Left kidney (tissue), 2 donors: Measurements from ENCODE around the gene RPL21. TPM values are rescaled to one million over a fixed set of nuclear protein-coding genes. Genes with fewer than 3 reads are reported as not detected.

Experiments used
- DNase-seq: peaks from one replicate; pipeline ENCODE4 v3.0.0-alpha.2; 2013
- polyA plus RNA-seq: library from polyadenylated mRNA; unstranded; fragments of 120-200 nt; gene quantifications from one replicate; pipeline ENCODE4 v1.2.1, GENCODE V29; 2013; ENCODE audit not compliant: insufficient read length

RPL21 gene
- polyA plus RNA-seq, 1 donor: 844 TPM

DNA sequence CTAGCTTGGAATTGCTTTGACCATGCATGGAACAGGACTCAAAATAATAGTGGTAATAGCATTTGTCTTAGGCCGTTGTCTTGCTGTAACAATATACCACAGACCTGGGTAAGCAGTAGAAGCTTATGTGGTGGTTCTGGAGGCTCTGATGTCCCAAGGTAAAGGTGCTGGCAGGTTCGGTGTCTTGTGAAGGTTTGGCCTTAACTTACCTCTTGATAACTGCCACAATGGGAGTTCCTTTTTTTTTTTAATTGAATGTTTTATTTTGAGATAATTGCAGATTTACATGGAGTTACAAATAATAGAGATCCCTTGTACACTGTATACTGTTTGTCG lies 5.8 kb downstream of the RPL21 start:
- no peak for DNase-seq

DNA sequence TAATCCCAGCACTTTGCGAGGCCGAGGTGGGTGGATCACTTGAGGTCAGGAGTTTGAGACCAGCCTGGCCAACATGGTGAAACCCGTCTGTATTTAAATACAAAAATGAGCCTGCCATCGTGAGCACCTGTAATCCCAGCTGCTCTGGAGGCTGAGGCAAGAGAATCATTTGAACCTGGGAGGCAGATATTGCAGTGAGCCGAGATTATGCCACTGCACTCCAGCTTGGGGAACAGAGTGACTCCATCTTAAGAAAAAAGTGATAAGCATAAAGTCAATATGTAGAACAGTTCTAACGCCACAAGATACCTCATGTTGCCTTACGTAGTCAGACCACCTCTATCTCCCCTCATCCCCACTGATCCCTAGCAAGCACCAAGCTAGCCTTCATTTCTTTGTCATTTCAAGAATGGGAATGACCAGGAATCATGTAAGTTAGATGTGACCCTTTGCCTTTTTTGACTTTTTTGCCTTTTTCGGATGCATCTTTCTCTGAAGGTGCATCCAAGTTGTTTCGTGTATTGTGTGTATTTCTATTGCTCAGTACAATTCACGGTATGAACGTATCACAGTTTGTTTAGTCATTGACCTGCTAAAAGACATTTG lies 6.4 kb downstream of the RPL21 start:
- no peak for DNase-seq

DNA sequence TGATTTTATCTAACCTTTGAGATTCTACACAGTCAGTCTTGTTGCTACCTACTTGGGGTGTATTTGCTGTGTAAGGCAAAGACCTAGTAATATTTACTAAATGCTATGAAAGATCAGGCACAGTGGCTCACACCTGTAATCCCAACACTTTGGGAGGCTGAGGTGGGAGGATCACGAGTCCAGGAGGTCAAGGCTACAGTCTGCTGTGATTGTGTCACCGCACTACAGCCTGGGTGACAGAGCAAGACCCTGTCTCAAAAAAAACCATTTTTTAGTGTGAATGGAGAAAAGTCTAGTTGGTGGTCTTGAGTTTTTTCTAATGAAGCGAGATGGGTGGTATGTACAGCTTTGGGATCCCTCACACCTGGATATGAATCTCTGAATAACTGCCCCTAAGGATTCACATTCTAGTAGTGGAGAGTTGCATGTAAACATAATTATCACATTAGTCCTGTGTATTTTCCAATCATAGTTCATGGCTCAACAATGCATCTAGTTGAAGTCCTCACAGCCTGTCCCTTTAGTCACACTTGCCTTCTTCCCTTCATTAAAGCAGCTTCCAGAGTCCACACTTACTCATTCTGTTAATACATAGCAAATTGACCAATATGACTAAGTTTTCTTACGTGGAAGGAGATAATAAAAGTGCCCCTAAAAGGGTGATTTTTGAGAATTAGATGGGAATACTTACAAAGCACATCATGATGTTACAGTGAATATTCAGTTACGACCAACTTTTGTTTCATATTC lies 7.5 kb downstream of the RPL21 start:
- no peak for DNase-seq

DNA sequence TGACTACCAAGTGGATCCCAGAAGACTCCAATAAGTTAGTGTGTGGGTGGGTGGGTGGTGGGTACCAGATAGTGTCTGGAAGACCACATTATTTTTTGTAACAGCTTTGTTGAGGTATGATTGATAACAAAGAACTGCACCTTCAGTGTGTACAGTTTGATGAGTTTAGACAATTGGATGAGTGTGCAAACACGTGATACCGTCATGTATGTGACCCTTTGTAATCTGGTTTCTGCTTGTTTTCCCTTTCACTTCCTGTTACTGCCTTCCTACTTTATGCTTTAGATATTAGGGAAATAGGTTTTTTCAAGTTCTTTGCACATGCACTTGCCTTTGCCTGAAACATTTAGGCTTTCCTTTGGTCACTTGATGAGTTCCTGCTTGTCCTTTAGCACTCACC lies 8.5 kb downstream of the RPL21 start:
- no peak for DNase-seq

DNA sequence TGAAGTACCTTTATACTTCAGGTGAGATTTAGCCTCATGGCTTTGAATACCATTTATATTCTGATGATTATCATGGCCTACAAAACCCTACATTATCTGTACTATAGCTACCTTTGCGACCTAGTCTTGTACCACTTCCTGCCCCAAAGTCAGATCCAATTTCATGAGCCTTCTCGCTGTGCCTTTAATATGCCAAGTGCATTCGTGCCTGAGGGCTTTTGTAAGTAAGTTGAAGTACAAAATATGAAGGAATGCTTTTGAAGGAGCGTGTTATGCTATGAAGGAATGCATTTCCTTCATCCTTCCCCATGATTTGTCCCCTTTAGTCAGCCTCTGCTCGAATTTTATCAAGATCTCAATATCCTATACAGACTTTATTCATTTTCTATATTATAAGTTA lies 10.0 kb downstream of the RPL21 start:
- DNase-seq: no peak

DNA sequence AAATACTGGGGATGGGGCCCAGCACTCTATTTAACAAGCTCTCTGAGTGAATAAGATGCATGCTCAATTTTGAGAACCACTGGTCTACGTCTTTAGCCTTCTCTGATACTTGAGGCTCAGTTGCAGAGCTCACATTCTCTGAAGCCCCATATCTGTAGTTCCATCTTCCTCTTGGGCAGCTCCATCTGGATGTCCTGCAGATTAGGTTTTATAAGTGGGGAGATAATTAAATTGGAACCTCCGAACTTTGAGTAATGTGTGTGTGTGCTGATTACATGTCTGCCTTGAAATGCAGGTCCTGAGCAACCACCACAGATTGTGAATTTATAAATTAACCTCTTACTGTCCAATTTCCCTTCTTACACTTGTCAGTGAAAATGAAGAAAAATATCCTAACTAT lies 12.1 kb downstream of the RPL21 start:
- no peak for DNase-seq

DNA sequence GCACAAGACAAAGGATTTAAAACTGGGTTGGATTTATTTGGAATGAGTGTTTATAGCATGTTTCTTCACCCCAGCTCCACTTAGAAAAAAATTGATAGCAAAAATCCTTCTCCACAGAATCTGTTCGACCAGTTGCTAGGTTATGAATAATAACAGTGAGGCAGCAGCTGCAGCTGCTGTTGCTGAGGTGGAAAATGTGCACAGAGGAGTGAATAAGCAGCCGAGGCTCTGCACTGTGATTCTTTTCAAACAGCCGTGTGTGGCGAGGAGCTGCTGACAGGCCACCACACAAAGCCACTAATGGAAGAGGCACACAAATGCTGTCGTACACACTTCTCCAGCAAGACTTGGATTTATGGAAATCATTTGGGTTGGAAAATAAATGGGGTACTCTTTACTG lies 12.8 kb downstream of the RPL21 start:
- DNase-seq: no peak

DNA sequence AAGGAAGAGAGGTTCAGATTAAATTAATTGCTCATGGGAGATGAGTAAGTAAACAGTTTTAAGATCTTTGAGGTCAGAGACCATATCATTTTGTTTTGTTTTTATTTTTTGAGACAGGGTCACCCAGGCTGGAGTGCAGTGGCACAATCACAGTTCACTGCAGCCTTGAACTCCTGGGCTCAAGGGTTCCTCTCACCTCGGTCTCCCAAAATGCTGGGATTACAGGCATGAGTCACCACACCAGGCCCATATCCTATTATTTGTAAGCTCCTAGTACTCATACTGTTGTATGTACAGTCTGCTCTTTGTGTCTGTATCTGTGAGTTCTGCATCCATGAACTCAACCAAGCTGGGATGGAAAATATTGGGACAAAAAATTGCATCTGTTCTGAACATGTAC lies 13.3 kb downstream of the RPL21 start:
- no peak for DNase-seq

DNA sequence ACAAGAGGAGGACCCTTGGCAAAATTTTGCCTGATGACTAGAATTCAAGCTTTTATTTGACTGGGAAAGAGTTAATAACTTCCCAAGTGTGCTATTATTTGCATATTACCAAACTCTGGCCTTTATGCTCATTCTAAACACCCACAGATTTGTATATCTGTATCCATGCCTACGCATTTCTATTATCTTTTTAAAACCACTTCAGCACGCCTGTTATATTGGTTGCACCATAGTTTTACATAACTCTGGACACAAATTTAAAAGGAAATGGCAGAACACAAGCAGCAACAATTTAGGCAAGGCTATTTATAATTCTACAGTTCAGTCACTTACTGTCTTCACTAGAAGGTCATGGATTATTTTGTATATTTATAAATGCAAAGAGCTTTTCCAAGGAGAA lies 15.6 kb downstream of the RPL21 start:
- DNase-seq: no peak

DNA sequence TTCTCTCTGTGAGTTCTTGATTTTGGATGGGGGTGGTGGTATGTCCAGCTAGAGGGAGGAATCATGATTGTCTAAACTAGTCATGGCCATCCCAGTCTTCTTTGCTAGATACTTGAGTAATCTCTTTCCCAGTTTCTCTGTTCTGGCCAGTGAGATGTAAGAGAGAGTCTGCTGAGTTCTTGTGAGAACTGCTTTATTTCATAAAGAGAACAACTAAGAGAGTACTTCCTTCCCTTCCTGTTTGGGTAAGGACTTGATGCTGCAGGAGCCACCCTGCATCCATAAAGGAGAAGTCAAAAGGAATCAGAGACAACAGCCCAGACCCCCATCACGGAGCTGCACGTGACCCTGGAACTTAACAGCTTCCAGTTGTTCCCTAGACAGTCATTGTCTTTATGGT lies 16.2 kb downstream of the RPL21 start:
- DNase-seq: no peak

DNA sequence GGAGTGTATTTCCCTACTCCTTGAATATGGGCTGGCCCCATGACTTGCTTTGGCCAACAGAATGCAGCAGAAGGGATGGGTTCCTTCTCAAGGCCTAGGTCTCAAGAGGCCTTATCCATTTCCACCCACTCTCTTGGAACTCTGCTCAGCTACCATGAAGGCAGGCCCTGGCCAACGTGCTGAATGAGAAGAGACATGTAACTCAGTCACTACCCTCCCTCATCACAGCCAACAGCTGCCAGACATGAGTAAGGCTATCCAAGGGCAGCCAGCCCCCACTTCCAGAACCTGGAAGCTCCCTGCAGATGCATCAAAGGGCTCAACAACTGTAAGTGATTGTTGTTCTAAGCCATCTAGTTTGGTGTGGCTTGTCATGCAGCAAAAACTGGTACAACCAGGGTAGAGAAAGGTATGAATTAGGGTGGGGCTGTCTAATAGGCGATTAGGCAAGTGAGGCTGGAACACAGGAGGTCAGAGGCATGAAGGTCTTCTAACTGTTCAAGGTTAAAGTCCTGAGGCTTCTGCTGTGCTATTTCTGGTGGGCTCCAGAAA lies 17.8 kb downstream of the RPL21 start:
- DNase-seq: no peak

DNA sequence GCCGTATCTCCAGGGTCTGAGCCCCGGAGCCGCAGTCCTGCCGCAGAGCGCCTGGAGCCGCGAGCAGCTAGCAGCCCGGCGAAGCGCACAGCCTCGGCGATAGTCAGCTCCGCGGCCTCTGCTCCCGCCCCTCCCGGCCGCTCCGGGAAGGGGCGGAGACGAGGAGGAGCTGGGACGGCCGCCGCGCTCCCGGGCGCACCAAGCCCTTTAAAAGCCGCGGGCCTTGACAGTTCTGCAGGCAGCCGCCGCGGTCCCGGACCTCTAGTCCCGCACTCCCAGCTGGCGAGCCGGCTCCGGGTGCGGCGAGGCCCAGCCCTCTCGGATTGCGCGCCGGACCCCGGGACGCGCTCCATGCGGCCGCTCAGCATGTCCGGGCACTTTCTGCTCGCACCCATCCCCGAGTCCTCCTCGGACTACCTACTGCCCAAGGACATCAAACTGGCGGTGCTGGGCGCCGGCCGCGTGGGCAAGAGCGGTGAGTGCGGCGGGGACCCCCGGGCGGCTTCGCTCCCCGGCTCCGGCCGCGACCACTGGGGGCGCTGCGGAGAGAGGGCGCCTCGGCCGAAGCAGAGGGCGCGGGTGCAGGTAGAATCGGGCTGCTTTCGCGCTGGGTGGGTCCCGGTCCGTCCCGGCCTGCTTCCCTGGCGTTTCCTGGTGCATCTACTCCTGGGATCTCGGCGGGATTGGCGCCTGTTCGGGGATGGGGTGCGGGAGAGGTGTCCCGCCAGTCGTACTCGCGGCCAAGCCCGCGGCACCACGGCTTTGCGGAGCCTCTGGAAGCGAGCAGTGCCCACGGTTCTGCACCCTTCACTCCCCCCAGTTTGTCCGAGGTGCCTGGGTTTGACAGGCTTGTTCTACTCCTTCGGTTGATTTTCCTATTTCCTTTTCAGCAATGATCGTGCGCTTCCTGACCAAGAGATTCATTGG lies 19.5 kb downstream of the RPL21 start, which contains the start of gene RASL11A:
Gene RASL11A, plus strand, starts transcription at position 237 of the 927 bp plus-strand sequence. Its CDS starts 115 bp downstream, at position 352.
- DNase-seq: peak; percentile 79

DNA sequence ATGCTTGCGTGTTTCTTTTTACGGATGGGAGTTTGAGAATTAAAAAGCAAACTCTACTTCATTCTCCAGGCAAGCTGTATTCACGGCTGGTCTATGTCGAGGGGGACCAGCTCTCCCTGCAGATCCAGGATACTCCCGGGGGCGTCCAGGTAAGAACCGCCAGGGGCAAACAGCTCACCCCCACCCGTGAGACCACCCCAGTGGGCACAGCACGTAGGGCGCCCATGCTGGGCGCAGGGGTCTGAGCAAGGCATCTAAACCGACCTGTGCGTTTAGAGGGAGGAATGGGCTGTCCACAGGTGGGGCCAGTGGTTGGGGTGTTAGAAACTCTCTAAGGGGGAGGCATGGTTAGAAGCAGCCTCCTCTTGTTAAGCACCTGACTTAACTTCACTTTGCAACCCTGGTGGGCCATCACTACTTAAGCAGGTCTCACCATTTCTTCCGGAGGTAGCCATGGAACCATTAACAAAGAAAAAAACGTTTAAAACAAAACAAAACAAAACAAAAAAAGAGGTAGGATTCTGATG lies 20.3 kb downstream of the RPL21 start:
- DNase-seq: no peak

DNA sequence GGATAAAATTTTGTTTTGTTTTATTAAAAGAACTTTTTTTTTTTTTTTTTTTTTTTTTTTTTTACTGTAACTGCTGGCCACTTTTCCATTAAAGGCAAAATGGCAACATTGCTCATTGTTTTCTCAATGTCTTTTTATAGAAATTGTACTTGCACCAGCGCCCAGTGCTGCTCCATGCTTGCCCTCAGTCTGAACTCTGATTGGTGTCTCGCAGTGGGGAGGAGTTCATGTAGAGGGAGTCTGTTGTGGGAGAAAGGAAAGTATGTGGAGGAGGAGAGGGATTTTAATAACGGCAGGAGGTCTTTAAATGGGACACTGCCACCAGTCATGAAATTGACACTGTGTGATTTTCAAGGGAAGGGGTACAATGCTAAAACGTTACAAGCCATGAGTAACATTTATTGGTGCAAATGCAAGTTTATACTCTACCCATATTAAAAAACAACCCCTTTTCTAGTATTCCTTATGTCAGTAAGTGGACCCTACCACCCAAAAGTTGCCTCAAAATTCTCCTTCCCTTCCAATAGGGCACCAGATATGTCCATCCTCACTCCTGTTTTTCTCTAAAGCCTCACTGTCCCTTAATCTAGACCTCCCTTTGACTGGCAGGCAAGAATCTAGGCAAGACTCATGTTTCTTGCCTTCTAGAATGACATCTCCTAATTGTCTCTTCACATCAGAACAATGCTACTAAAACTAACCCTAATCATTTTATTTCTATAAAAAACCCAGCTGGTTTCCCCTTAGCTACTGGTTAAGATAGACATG lies 22.5 kb downstream of the RPL21 start:
- DNase-seq: no peak

DNA sequence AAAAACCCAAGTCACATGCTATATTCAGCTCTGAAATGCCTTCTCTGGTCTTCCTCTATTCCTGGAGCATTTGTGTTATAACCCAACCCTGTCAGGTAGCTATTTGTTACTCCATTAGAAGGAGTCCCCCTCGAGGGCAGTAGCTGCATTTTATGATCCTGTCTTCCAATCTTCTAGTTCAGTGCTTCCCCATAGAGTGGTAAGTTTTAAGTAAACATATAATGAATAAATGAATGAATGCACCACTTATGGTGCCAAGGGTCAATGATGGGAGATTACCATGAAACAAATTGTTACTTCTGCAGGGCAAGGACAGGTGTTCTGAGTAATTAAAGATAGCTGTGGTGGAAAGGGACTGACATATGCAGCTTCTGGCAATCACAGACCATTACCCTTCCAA lies 23.3 kb downstream of the RPL21 start:
- DNase-seq: no peak

DNA sequence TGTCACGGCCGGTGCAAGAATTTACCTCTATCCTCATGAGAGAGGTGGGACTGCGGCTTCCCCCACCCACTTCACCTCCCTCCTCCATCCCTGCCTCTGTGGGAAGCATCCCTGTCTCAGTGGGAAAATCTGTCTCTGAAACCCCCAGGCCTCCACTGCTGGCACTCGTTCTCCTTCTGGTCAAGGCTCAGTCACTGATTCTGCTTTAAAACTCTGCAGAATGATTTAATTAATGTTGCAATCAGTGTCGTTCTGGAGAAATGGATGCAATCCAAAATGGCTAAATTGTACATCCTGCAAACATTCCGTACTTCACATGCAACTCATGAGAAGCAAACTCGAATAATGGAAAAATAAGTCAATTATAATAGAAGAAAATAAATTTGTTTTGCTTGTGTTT lies 24.8 kb downstream of the RPL21 start:
- DNase-seq: no peak

DNA sequence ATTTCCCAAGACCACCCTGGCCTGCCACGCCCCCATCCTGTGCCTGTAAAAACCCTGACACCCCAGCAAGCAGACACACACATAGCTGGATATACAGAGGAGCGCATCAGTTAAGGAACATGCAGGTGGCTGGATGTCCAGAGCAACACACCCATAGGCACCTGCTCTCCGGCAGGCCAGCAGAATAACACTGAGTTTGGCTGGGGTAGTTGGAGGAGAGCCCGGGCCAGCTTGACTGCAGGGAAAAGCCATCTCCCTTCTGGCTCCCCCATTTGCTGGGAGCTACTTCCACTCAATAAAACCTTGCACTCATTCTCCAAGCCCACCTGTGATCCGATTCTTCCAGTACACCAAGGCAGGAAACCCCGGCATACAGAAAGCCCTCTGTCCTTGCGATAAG lies 28.1 kb downstream of the RPL21 start:
- DNase-seq: no peak

DNA sequence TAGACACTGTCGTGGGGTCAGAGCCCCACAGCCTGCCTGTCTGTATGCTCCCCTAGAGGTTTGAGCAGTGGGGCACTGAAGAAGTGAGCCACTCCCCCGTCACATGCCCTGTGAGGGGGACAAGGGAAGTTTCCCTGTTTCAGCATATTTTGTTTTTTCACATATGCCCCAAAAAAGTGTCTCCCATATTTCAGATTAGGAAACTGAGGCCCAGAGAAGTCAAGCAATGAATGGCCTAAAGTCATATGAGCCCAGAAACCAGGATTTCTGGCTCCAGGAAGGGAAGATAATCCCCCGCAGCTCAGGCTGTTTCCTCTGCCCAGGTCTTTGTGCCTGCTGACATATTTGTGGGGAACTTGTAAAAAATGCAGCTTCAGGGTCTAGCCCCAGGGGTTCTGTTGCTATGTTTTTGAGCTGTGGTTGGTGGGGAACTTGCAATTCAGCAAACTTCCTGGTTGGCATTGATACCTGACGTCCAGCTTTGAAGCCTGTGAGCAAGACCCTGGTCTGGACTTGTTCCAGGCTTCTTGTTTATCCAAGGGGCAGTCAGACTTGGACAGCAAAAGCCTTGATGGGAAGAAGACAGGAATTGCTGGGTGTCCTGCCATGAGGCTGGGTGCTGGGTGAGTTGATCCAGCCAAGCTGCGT lies 28.8 kb downstream of the RPL21 start:
- DNase-seq: no peak

DNA sequence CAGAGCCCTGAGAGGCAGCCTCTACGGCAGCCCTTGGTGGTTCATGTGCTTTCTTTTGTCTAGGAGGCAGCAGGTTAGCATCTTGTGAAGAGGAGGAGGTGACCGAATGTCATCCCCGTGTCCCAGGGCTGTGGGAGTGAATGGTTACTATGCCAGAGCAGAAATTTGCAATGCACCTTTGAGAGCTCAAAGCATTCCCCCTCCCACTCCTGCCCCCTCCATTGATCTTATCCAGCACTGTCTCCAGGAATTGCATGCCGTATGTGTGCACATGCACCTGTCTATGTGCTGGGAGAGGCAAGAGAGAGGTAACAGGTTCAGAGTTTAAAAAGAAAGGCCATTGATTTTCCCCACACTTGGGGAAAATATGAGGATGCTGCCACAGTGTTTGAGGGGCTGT lies 29.5 kb downstream of the RPL21 start:
- DNase-seq: no peak

DNA sequence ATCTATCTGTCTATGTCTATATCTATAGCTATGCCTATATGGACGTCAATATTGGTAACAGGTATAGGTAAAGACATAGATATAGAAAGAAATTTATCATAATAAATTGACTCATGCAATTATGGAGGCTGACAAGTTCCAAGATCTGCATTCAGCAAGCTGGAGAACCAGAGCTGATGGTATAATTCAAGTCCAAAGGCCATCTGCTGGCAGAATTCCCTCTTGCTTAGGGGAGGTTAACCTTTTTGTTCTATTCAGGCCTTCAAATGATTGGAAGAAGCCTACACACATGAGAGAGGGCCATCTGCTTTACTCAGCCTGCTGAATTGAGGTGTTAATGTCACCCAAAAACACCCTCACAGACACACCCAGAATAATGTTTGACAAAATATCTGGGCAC lies 30.1 kb downstream of the RPL21 start:
- DNase-seq: no peak

DNA sequence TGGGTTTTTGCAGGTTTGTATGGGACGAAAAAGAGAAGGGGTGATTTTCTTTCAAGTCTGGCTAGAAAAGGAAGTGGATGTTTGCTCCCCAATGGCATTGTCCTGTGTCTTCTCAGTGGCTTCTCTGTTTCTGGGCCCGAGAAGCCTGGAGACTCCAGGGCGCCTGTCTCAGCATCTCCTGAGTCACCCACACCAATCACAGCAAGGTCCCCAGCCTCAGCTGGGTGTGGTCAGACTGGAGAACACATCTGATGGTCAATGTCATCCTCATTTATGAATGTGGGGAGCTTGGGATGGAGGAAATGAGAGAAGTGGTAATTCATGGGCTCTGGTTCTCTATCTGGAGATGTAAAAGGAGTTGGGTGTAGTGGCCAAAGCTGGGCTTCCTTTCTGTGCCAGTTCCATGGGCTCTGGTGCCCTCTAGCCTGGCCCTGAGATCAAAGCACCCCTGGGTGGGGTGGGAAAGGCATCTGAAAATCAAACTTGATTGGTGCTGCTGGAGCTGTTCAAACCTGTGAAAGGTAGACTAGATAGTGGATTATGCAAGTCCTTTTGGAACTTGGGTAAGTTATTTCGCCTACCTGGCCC lies 32.6 kb downstream of the RPL21 start:
- DNase-seq: no peak
